ENCODE measurements around the gene AKAP9.
"Not testable (repeated sequence)": the region's sequence is repeated elsewhere in the genome, so short reads cannot be mapped to it uniquely, and the experiment has no call there.

The AKAP9 gene

DNA sequence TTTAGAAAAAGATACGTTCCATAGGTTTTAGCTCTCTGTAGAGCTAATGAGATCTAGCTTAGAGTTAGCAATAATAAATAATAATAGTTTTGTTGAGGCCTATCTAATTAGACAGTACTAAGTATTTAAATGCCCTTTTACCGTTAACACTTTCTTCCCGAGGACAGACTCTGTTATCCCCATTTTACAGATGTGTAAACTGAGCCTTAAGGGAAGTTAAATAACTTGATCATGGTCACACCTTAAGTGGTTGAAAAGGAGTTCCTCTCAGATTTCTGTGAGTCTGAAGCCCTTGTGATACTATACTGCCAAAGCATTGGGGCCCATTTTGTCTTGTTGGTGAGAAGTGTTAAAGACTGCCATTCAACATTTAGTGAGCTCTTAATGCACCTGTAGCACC, 132.0 kb downstream of the AKAP9 start:
- DNase-seq: no peak

GRCh38 chr7:92075455-92076158, 134.9 kb downstream of the AKAP9 start:
- DNase-seq: no peak

- DNase-seq: no peak
Measured at GRCh38 chr7:92076509-92076908, 135.8 kb downstream of the AKAP9 start.

- DNase-seq: not testable (repeated sequence)
Measured at GRCh38 chr7:92083922-92084321, 143.3 kb downstream of the AKAP9 start.

DNA sequence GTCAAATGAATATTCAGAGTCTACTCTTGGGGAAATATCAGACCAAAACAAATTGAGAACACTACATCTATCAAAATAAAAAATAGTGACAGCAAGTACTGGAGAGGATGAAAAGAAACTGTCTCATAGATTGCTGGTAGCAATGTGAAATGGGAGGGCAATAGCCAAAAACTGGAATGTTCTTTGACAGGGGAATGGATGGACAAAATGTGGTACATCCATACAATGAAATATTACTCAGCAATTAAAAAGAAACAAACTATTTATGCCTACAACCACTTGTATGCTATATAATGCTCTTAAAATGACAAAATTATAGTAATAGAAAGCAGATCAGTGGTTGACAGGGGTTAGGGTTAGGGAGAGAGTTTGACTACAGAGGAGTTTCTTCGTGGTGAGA, 147.6 kb downstream of the AKAP9 start:
- DNase-seq: no peak

- no peak for DNase-seq
Measured at GRCh38 chr7:92092210-92092609, 151.5 kb downstream of the AKAP9 start.

DNA sequence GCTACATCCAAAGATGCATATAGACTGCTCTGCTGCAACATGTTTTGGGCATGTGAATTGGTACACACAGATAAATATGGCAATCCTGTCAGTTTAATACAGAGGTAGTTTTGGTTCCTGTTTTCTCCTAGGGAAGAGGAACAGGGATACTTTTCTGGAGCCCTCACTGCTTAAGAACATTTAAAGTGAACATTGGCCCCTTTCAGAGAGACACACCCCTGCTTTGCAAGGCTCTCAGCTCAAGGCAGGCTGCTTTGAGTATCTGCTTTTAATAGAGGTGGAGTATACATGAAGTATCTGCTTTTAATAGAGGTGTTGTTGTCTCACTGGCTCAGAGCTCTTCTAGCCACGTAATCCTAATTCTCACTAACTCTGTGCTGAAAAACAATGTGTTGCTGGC, 154.7 kb downstream of the AKAP9 start:
- no peak for DNase-seq

GRCh38 chr7:92100534-92100933, 159.9 kb downstream of the AKAP9 start:
- DNase-seq: no peak

DNA sequence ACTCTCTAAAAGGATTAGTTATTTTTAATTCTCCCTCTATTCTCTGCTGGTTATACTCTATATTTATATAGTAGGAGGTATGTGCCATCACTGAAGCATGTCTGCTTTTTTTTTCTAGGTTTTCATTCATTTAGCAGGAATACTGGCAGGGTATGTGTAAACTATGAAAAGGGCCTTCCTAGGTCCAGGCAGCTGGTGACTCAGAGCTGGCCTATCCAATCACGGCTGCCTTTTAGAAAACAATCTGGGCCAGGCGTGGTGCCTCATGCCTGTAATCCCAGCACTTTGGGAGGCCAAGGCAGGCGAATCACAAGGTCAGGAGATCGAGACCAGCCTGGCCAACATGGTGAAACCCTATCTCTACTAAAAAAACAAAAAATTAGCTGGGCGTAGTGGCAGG, 162.2 kb downstream of the AKAP9 start:
- DNase-seq: peak; percentile 73

- DNase-seq: no peak
Measured at GRCh38 chr7:92108821-92109220, 168.2 kb downstream of the AKAP9 start.

- no peak for DNase-seq
Measured at GRCh38 chr7:92110857-92111256, 170.2 kb downstream of the AKAP9 start.

GRCh38 chr7:92115821-92116220, 175.2 kb downstream of the AKAP9 start:
- no peak for DNase-seq

- DNase-seq: no peak
Measured at GRCh38 chr7:92116949-92117348, 176.3 kb downstream of the AKAP9 start.

GRCh38 chr7:92119213-92119759, 178.6 kb downstream of the AKAP9 start:
- DNase-seq: no peak

- DNase-seq: no peak
Measured at GRCh38 chr7:92121681-92122080, 181.0 kb downstream of the AKAP9 start.

- DNase-seq: no peak
Measured at GRCh38 chr7:92131093-92131492, 190.4 kb downstream of the AKAP9 start.

DNA sequence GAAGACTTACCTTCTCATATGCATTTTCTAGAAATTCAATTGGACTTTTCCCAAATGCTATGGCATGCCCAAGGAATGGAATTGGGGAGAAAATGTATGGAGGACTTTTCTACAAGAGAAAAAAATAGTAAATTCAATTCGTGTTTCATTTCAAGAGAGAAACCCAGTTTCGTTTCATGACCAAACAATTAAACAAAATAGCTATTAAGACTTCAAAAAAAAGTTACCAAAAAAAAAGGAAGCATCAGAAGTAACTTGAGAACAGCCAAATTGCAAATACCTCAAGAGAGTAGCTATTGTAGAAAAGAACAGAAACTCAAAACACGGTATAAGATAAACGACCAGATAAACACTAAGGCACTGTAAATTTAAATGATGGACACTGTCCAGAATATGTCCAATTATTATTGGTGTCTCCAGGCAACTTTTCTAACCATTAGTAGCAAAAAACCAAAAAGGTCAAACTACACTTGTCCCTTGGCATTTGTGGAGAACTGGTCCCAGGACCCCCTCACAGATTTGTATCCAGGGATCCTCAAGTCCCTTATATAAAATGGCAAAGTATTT, 191.2 kb downstream of the AKAP9 start:
- DNase-seq: no peak

- no peak for DNase-seq
Measured at GRCh38 chr7:92133133-92133736, 192.6 kb downstream of the AKAP9 start.

- DNase-seq: peak; percentile 12
Measured at GRCh38 chr7:92133737-92134270, 193.1 kb downstream of the AKAP9 start.

GRCh38 chr7:92134271-92135051, 193.8 kb downstream of the AKAP9 start, which contains the start of gene CYP51A1:
Gene CYP51A1 (minus strand): TSS chr7:92134477. CDS start chr7:92134364, 113 bp downstream.
- peak; percentile 83 for DNase-seq

DNA sequence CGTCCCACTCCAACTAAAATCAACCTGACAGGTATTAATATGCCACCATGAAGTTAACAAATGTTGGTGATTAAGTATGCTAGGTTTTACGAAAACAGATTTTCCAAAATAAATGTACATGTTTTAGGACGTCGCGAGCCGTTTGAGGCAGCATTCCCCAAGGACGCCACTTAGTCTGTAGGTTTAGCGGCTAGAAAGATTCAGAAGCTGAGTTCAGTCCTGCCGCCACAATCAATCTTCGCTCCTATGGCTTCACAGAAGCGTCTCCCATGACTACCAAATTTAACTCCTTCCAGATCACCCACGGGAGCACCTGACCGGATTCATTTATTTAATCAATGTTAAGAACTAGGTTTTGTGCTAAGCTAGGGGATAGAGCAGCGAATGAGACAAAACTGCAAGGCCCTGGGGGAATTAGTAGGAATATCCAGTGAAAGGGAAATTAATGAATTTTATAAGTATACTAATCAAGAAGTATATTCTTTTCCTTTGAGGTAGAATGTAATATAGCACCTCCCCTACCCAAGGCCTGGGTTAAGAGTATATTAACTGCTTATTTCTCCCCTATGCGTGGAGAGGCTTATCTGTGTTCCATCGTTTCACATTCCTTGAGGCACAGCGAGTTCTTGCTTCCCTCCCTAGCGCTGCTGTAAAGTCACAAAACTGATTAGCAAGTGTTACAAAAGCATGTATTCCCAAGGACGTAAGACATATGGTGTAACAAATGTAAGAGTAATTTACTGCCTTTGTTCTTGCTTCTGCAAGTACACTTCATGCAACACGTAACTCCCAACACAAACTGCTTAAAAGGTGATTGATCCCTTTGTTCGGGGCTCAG, 194.6 kb downstream of the AKAP9 start:
- DNase-seq: peak; percentile 27

GRCh38 chr7:92137557-92137956, 196.9 kb downstream of the AKAP9 start:
- DNase-seq: no peak
